Heart right ventricle (tissue), 16 donors: ENCODE measurements around the gene TGFBR1. TPM values are rescaled to one million over a fixed set of nuclear protein-coding genes. Genes with fewer than 3 reads are reported as not detected.

Source experiments
- ATAC-seq, 8 donors: fragments of 200-7000 bp; cut with Tn5 transposase; one replicate each; pipeline ENCODE4 v1.9.1; 2020; ENCODE audit warnings: mild to moderate bottlenecking in 8 of 8, moderate library complexity in 8 of 8, moderate number of reproducible peaks in 1 of 8
- DNase-seq, 2 donors: peaks; one replicate each; pipeline ENCODE4 v3.0.0-alpha.2; 2020
- H3K27ac ChIP-seq, 10 donors: fragments of 200-600 bp; sonication (generic) in 2 of 10; one replicate each; pipeline versions ENCODE4 v1.5.0 to v1.8.0; 2020 to 2022; ENCODE audit warnings: mild to moderate bottlenecking in 3 of 10
- H3K27me3 ChIP-seq, 7 donors: fragments of 200-600 bp; one replicate each; pipeline ENCODE4 v1.8.0; 2021 to 2022; ENCODE audit warnings: mild to moderate bottlenecking in 2 of 7
- H3K36me3 ChIP-seq, 9 donors: fragments of 200-600 bp; sonication (generic) in 1 of 9; one replicate each; pipeline versions ENCODE4 v1.5.0 to v1.8.0; 2020 to 2022; ENCODE audit warnings: mild to moderate bottlenecking in 2 of 9
- H3K4me1 ChIP-seq, 9 donors: fragments of 200-600 bp; sonication (generic) in 1 of 9; one replicate each; pipeline versions ENCODE4 v1.5.0 to v1.8.0; 2020 to 2022; ENCODE audit warnings: mild to moderate bottlenecking in 4 of 9
- H3K4me3 ChIP-seq, 10 donors: fragments of 200-600 bp; sonication (generic) in 2 of 10; one replicate each; pipeline versions ENCODE4 v1.5.0 to v1.8.0; 2020 to 2022; ENCODE audit warnings: mild to moderate bottlenecking in 7 of 10, moderate library complexity in 2 of 10
- H3K9me3 ChIP-seq, 11 donors: fragments of 200-600 bp in 10 of 11; sonication (generic) in 2 of 11; one replicate each; pipeline versions ENCODE4 v1.5.0 to v1.8.0; 2013 to 2022; ENCODE audit warnings: mild to moderate bottlenecking in 2 of 11, control low read depth in 1 of 11, moderate library complexity in 1 of 11
- CTCF ChIP-seq, 9 donors: fragments of 200-600 bp; sonication (generic) in 2 of 9; IDR thresholded peaks; one replicate each; pipeline versions ENCODE4 v1.5.0 to v1.8.0; 2021 to 2022; ENCODE audit warnings: antibody characterized with exemption in 9 of 9, mild to moderate bottlenecking in 5 of 9, moderate library complexity in 1 of 9
- WGBS, 2 donors: extraction: QIAGEN DNeasy Blood & Tissue Kit; methylation state at CpG; one replicate each; pipeline ENCODE4 v1.1.7; 2013; ENCODE audit warnings: inconsistent platforms in 1 of 2; 5-methylcytosine and 5-hydroxymethylcytosine counted together
- intact Hi-C, 10 donors: fragments of 100-400 bp; cut with DNase I; formaldehyde crosslinking; loops; one replicate each; pipeline versions ENCODE4 v1.11.1 to v1.14.2; 2022
- polyA plus RNA-seq, 2 donors: library from polyadenylated mRNA; stranded (reverse); fragments of 200-250 nt; gene quantifications; one replicate each; pipeline ENCODE4 v1.2.3, GENCODE V29; 2013
- total RNA-seq, 10 donors: library from RNA; stranded (reverse); fragmentation: NEBNext Ultra II Directional in 3 of 10; extraction: Animal tissue kit (Norgen Biotek cat#: 25700) in 3 of 10; gene quantifications; one replicate each; pipeline versions ENCODE4 v1.2.1 to v1.2.4, GENCODE V29; 2021 to 2023
- donor health status: Arrhythmogenic right ventricular cardiomyopathy.
- donor health status: ischemic (EF 13 %, LVEDD 7.1; RV severe dilation, severe dysfunction).
- donor health status: healthy with polysubstance abuse.
- donor health status: DM: no; HTN: yes; CAD: no.
- donor health status: DM: no; HTN: no; CAD: no.
- donor health status: ischemic (EF 25% LVEDD 6.9; RV normal size, moderate dysfunction).
- donor health status: ischemic (EF 25% LVEDD 5.7; RV mildly dilated, moderate dysfunction).
- donor health status: healthy.
- donor health status: DM: yes; HTN: yes; CAD: no.
- donor health status: Ischemic cardiomyopathy.
- donor health status: ischemic (EF 35%, LVEDD 5.7; RV mildly dilated, moderate dysfunction).
- donor health status: nonischemic (EF 11% LVEDD 7.7; RV severe dilation, severe dysfunction).
- donor health status: DM: yes; HTN: yes; CAD: no.
- donor health status: PGD.
- donor health status: ischemic (EF 29% LVEDD 5.4; RV normal size, mild dysfunction).
- donor health status: nonischemic (EF 23%, LVEDD 6.1; RV moderate dilation, normal function).

The TGFBR1 gene
- total and polyA plus RNA-seq, 12 donors = 4.9 to 25.4 (median 13.5) TPM

- Histone ChIP-seq H3K27ac (no peak overlapping the region), H3K4me3 (no peak overlapping the region), H3K27me3 (no peaks in the 10 kb centered on the region), H3K4me1 (peaks cover 0 to 51% (median 19%) of the 10 kb centered on the region in 9 donors), H3K9me3 (no peaks in the 10 kb centered on the region), H3K36me3 (peaks cover 0 to 75% (median 9%) of the 10 kb centered on the region in 9 donors)
- intact Hi-C loops = loop anchor here in 5 of 10 donors (2.0 to 10.0 kb wide), 6 partner anchors 40 to 288 kb away; no protein-coding TSS in a partner anchor
- ATAC-seq (peak in 4 of 8 donors; percentile 24 to 58 (median 46)), DNase-seq (no peak)
- no peak for TF ChIP-seq CTCF (IDR thresholded peaks at IDR 0.05)
- 82 to 90% methylated on average over 8 of the region's 8 CpGs for WGBS, 2 donors
Observed at GRCh38 chr9:99138424-99139284, 33.7 kb downstream of the TGFBR1 start.

GRCh38 chr9:99139868-99140267 is 35.0 kb downstream of the TGFBR1 start:
- Histone ChIP-seq H3K4me1 (peaks cover 0 to 43% (median 19%) of the 10 kb centered on the region in 9 donors), H3K4me3 (no peak overlapping the region), H3K36me3 (peaks cover 0 to 87% (median 16%) of the 10 kb centered on the region in 9 donors), H3K27ac (peak overlapping the region in 1 of 10 donors; percentile 21), H3K9me3 (no peaks in the 10 kb centered on the region), H3K27me3 (no peaks in the 10 kb centered on the region)
- TF ChIP-seq CTCF (IDR thresholded peaks at IDR 0.05) = no peak
- no peak for ATAC-seq
- WGBS, 2 donors = 96 to 97% methylated on average over 5 of the region's 5 CpGs
- intact Hi-C loops = loop anchor here (2.0 to 10.0 kb wide), 14 partner anchors 41 to 293 kb away; no protein-coding TSS in a partner anchor
- no peak for DNase-seq

GRCh38 chr9:99140685-99141314 is 35.9 kb downstream of the TGFBR1 start:
- Histone ChIP-seq H3K9me3 (no peaks in the 10 kb centered on the region), H3K36me3 (peaks cover 0 to 91% (median 19%) of the 10 kb centered on the region in 9 donors), H3K4me3 (no peak overlapping the region), H3K4me1 (peaks cover 0 to 36% (median 17%) of the 10 kb centered on the region in 9 donors), H3K27ac (peak overlapping the region in 1 of 10 donors; percentile 21), H3K27me3 (no peaks in the 10 kb centered on the region)
- intact Hi-C loops = loop anchor here in 8 of 10 donors (1.0 to 10.0 kb wide), 11 partner anchors 128 to 293 kb away; no protein-coding TSS in a partner anchor
- 75 to 77% methylated on average over 2 of the region's 2 CpGs for WGBS, 2 donors
- peak in 1 of 2 donors; percentile 41 for DNase-seq
- ATAC-seq = peak; percentile 69 to 89 (median 86)
- TF ChIP-seq CTCF (IDR thresholded peaks at IDR 0.05) = peak; percentile 76 to 96 (median 86)

GRCh38 chr9:99141849-99142248 is 36.9 kb downstream of the TGFBR1 start:
- WGBS, 2 donors = 85 to 88% methylated on average over 5 of the region's 5 CpGs
- ATAC-seq (no peak), DNase-seq (no peak)
- Histone ChIP-seq H3K36me3 (peaks cover 0 to 98% (median 22%) of the 10 kb centered on the region in 9 donors), H3K4me1 (peaks cover 0 to 35% (median 14%) of the 10 kb centered on the region in 9 donors), H3K9me3 (no peaks in the 10 kb centered on the region), H3K4me3 (no peak overlapping the region), H3K27me3 (no peaks in the 10 kb centered on the region), H3K27ac (no peak overlapping the region)
- no peak for TF ChIP-seq CTCF (IDR thresholded peaks at IDR 0.05)
- intact Hi-C loops = loop anchor here in 8 of 10 donors (1.0 to 10.0 kb wide), 11 partner anchors 130 to 295 kb away; no protein-coding TSS in a partner anchor
